GM19455 (cell line): ENCODE data around the gene OTUD5.
"Not testable (repeated sequence)": the region's sequence is repeated elsewhere in the genome, so short reads cannot be mapped to it uniquely, and the experiment has no call there.

Source experiments
- ATAC-seq: cut with Tn5 transposase; IDR thresholded peaks from one replicate; pipeline ENCODE4 v1.9.1; 2021; ENCODE audit not compliant: unreplicated experiment

Gene OTUD5

DNA sequence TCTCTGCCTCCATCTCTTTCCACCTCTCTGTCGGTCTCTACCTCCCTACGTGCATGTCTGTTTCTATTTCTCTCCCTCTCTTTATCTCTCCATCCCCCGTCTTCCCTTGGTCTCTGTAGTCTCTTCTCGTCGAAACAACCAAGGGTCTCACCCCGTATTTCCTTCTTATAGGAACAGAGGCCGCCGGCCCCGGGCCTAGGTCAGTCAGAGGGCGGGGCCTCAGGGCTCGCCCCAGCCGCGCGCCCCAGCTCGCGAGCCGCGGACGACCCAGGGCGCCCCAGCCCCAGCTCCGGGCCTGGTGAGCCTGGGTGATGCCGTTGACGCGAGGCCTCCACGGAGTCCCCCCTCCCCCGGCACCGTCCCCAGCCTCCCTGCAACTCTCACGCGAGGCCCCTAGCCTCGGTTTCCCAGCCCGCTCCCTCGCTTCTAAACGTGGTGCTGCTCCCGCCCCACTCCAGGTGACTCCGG is 66.4 kb downstream of the OTUD5 start:
- ATAC-seq, result peak; percentile 49

DNA sequence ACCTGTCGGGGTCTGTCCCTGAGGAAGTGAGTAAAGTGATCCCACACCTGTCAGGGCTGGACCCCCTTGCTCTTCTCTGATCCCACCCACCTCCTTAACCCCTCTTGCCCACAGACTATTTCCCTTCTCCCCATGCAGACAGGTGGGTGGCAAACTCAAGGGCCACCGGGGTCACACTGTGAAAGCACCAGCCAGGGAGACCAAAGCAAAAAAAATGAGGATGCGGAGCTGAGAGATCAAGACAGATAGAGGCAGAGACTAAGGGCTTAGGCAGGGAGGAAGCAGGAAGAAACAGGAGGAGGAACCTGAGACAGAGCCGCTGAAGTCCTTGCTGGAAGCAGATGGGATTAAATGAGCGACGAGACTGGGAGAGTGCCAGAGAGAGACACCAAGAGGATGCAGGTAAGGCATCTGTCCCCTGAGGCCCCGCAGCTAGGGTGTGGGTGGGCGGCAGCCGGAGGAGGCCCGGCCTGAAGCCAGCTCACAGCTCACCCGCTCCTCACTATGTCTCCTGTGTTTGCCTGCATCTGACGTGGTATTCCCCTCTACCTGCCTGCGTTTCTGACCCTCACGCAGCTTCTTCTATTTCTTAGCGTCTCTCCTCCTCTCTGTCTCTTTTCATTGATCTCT is 67.0 kb downstream of the OTUD5 start:
- ATAC-seq, result no peak

DNA sequence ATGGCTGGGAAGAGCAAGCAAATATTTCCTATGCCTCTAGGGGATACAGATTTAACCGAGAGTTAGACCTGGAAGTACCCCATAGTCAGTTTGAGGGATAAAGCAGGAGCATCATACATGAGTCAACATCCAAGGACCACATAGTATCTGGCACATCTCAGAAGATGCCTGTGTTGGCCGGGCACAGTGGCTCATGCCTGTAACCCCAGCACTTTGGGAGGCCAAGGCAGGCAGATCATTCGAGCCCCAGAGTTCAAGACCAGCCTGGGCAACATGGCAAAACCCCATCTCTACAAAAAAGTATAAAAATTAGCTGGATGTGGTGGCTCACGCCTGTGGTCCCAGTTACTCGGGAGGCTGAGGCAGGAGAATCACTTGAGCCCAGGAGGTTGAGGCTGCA is 70.8 kb downstream of the OTUD5 start:
- not testable (repeated sequence) for ATAC-seq

DNA sequence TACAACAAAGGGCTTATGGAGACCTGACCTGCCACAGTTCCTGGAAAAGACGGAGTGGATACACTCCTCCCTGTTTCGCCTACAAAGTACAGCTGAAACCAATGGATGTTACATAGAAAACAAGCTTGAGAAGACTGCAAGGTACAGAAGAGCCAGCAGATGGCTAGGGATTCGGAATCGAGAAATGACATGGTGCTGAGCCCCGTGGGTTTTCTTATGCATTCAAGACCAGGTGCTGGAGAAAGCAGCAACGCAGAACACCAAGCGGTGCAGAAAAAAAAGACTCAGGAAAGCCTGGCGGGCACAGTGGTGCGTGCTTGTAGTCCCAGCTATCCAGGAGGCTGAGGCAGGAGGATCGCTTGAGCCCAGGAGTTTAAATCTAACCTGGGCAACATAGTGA is 73.7 kb downstream of the OTUD5 start:
- no peak for ATAC-seq

DNA sequence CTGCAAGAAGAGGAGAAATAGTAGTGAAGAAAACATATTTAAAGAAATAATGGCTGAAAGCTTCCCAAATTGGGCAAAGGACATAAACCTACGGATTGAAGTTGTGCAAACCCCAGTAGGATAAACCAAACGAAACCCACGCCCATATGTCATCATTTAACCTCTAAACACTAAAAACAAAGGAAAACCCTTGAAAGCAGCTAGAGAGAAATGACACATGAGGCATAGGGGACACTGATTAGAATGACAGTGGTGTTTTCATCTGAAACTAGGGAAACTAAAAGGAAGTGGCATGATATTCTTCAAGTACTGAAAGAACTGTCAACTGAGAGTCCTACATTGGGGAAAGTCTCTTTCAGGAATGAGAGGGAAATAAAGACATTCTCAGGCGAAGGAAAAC is 80.5 kb downstream of the OTUD5 start:
- ATAC-seq, result not testable (repeated sequence)
